ENCODE results near the gene MED13L.

- TF ChIP-seq CTCF (IDR thresholded peaks at IDR 0.05; ENCODE audit: borderline replicate concordance, extremely low read depth, low read length, poor library complexity, severe bottlenecking) (no peak), EZH2 (IDR thresholded peaks at IDR 0.05; ENCODE audit: borderline replicate concordance, low read depth, low read length, severe bottlenecking) (no peak)
Observed at GRCh38 chr12:116306968-116307367, 29.5 kb upstream of the MED13L start.

Measured in DND-41 (cell line).